Activated T-cell treated with anti-CD3 and anti-CD28 coated beads, Interleukin-2, amount 50 U/mL, for 4 hours (primary cell): ENCODE data around the gene CAST. TPM values are rescaled to one million over a fixed set of nuclear protein-coding genes. Genes with fewer than 3 reads are reported as not detected.

Experiments used
- ATAC-seq, 2 donors: fragments of 200-7000 bp; cut with Tn5 transposase; one replicate each; pipeline ENCODE4 v1.10.0; 2021
- DNase-seq: peaks from one replicate; pipeline ENCODE4 v3.0.0-alpha.2; 2020
- H3K27me3 Mint-ChIP-seq: one replicate; pipeline ENCODE4 v1.8.0; 2021; ENCODE audit warnings: low read depth, mixed read lengths
- H3K36me3 Mint-ChIP-seq: one replicate; pipeline ENCODE4 v1.8.0; 2022; ENCODE audit warnings: mixed read lengths; ENCODE audit not compliant: insufficient read depth
- H3K4me1 Mint-ChIP-seq: one replicate; pipeline ENCODE4 v1.8.0; 2021; ENCODE audit warnings: low read depth, mixed read lengths
- H3K4me3 Mint-ChIP-seq: one replicate; pipeline ENCODE4 v1.8.0; 2021; ENCODE audit warnings: mild to moderate bottlenecking, moderate library complexity, mixed read lengths
- H3K9me3 Mint-ChIP-seq: one replicate; pipeline ENCODE4 v1.8.0; 2021; ENCODE audit warnings: mixed read lengths
- total RNA-seq, 3 donors: library from RNA; stranded (reverse); gene quantifications; one replicate each; pipeline ENCODE4 v1.2.1, GENCODE V29; 2021

CAST gene
- total RNA-seq, 3 donors from 2014 or later, result 57.5 to 73.9 (median 58.1) TPM

DNA sequence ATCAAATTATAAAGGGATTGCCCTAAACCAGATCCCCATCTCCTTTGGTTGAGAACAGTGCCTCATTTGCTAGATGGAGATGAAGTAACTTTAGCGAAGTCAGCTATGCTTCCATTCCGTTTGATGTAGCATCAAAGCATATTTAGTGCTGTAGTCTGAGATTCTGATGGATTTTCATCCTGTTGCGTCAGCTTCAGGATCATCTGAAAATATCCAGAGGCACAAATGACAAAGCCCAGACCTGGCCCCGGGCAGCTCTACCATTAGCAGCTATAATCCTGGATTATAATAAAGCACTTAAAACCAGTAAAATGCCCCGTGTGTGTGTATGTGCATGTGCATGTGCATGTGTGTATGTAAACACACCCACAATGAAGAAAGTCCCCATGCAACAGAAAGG is 100.8 kb downstream of the CAST start:
- no peaks in the 10 kb centered on the region for H3K9me3 Mint-ChIP-seq
- no peak overlapping the region for H3K4me3 Mint-ChIP-seq
- DNase-seq (no peak), ATAC-seq (no peak)
- H3K36me3 Mint-ChIP-seq, result peaks cover 28% of the 10 kb centered on the region
- H3K27me3 Mint-ChIP-seq, result no peaks in the 10 kb centered on the region
- H3K4me1 Mint-ChIP-seq, result no peaks in the 10 kb centered on the region

DNA sequence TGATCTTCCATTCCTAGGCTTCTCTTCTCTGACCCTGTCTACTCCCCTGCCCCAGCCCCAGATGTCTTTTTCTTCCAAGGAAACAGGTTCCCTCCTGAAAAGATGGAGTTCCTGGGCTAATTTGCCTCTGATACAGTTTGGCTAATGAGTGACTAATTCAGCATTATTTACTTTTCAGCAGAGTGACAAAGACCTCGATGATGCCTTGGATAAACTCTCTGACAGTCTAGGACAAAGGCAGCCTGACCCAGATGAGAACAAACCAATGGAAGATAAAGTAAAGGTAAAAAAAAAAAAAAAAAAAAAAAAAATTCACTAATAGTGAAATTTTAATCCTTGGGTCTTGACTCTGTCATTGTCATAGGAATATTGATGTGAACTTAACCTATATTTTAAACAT is 102.9 kb downstream of the CAST start:
- peaks cover 42% of the 10 kb centered on the region for H3K36me3 Mint-ChIP-seq
- H3K27me3 Mint-ChIP-seq, result no peaks in the 10 kb centered on the region
- ATAC-seq, result no peak

DNA sequence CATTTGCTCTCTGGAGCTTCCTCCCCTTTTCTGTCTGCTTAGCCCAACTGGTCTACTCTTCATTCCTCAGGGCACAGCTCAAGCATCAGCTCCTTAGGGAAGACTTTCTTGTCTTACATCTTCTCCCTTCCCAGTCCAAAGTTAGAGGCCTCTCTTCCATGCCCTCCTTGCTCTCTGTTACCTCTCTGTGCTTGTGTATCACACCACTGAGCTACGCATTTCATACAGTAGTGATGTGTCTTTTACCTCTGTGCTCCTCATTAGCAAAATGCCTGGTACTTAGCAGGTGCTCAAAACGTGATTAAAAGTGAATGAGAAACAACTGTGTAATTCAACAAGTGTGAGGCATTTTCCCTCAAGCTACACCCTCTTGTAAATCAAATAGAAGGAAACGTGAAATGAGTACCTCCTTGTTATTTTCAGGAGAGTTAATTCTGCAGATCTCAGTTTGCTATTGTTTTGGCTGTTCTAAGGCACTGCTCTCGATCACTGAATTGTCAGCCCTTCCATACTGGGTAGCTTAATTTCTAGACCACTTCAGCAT is 106.6 kb downstream of the CAST start:
- H3K9me3 Mint-ChIP-seq, result no peaks in the 10 kb centered on the region
- no peaks in the 10 kb centered on the region for H3K27me3 Mint-ChIP-seq
- peaks cover 50% of the 10 kb centered on the region for H3K36me3 Mint-ChIP-seq
- H3K4me1 Mint-ChIP-seq, result peaks cover 16% of the 10 kb centered on the region
- H3K4me3 Mint-ChIP-seq, result no peak overlapping the region
- no peak for ATAC-seq
- DNase-seq, result no peak

More for the DNA sequence above, 102.9 kb downstream of the CAST start:
- Mint-ChIP-seq H3K4me1 (peaks cover 2% of the 10 kb centered on the region), H3K4me3 (no peak overlapping the region), H3K9me3 (no peaks in the 10 kb centered on the region)
- no peak for DNase-seq

DNA sequence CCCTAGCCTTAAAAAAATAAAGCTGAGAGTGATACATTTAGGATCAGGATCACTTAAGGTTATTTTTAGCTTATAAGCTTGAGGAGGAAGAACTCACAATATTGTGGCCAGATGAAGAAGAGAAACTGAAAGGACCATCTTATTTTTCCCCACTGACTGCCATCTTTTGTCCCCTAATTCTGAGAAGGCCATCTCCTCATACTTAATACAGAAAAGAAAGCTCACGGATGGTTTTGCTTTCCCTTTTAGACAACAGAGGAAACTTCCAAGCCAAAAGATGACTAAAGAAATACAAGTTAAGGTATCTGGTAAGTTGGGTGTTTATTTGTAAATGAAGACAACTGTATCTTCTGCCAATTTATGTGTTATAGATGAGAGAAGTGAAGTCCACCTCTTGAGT is 109.2 kb downstream of the CAST start:
- peak in 1 of 2 donors; percentile 35 for ATAC-seq
- Mint-ChIP-seq H3K9me3 (no peaks in the 10 kb centered on the region), H3K4me3 (no peak overlapping the region), H3K4me1 (peaks cover 16% of the 10 kb centered on the region), H3K27me3 (no peaks in the 10 kb centered on the region), H3K36me3 (peaks cover 56% of the 10 kb centered on the region)
- no peak for DNase-seq

DNA sequence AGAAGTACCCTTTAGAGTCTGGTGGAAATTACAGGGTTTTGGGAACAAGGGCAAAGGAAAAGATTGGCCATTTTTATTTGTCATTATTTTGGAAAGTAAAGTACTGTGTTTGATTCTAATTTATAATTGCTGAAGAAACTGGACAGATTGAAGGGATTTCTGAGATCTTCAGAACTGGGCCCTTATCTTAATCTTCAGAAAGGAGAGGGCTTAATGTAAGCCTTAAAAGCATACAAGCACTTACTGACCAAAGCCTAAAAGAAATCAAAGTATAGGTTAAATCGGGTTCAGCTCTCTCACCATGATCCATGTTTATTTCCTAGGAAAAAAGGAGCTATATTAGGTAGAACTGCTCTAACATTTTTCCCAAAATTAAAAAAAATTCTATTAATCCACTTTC is 109.9 kb downstream of the CAST start:
- no peaks in the 10 kb centered on the region for H3K27me3 Mint-ChIP-seq
- H3K36me3 Mint-ChIP-seq, result peaks cover 53% of the 10 kb centered on the region
- no peak for ATAC-seq
- H3K4me3 Mint-ChIP-seq, result no peak overlapping the region
- peaks cover 16% of the 10 kb centered on the region for H3K4me1 Mint-ChIP-seq
- DNase-seq, result no peak
- H3K9me3 Mint-ChIP-seq, result no peaks in the 10 kb centered on the region

DNA sequence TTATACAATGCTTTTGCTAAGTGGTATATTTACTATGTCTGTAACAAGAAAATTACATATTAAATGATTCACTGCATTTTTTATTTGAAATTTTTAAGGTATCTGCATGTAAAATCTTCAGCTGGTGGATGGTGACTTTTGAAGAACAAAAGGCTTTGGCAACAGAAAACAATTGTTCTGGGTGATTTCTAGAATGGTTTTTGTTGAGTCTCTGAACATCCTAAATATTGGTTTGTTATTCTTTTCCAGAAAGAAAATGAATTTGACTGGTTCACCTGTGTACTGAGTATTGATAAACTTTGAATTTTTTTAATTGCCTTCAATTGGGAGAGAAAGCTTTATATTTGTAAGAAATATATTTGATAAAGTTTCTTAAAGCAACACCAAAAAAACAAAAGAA is 110.4 kb downstream of the CAST start:
- no peak for ATAC-seq
- H3K4me3 Mint-ChIP-seq, result no peak overlapping the region
- H3K36me3 Mint-ChIP-seq, result peaks cover 54% of the 10 kb centered on the region
- no peak for DNase-seq
- no peaks in the 10 kb centered on the region for H3K27me3 Mint-ChIP-seq
- peaks cover 16% of the 10 kb centered on the region for H3K4me1 Mint-ChIP-seq
- no peaks in the 10 kb centered on the region for H3K9me3 Mint-ChIP-seq

DNA sequence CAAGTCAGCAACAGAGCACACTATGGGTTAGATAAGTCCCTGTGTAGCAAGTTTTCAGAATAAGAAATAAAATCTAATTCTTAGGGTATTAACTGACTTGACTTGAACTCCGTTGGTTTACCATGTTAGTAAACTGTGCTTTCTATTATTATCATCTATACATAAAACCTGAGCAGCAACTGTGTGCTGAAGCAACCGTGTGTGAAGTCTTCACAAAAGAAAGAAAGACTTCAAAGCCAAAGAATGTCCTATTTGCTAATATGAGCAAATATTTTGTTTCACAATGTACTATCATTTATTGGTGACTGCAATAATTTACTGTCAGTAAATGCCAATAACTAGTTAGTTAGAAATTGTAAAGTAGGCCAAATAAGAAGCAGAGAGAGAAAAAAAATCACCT is 112.9 kb downstream of the CAST start:
- no peak overlapping the region for H3K4me3 Mint-ChIP-seq
- no peak for DNase-seq
- ATAC-seq, result no peak
- H3K36me3 Mint-ChIP-seq, result peaks cover 53% of the 10 kb centered on the region
- H3K27me3 Mint-ChIP-seq, result no peaks in the 10 kb centered on the region
- H3K9me3 Mint-ChIP-seq, result no peaks in the 10 kb centered on the region
- H3K4me1 Mint-ChIP-seq, result peaks cover 14% of the 10 kb centered on the region

DNA sequence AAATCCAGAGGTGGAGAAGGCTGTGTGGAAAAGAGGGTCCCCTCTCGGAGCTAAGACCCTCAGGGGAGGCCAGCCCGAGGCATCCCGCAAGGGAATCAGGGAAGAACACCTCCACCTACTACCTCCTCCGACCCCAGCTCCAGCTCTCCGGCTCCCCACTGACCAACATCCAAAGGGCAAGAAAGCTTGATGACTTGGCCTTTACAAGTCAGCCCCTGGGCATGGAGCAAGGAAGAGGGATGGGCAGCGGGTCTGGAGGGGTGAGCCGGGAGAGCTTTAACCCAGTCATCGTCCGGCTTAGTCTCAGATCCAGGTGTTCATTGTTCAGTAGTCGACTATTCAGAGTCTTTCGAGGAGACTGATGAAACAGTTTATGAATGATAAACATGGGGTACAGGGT is 113.5 kb downstream of the CAST start:
- ATAC-seq (no peak), DNase-seq (no peak)
- peaks cover 52% of the 10 kb centered on the region for H3K36me3 Mint-ChIP-seq
- no peak overlapping the region for H3K4me3 Mint-ChIP-seq
- H3K27me3 Mint-ChIP-seq, result no peaks in the 10 kb centered on the region
- H3K9me3 Mint-ChIP-seq, result no peaks in the 10 kb centered on the region
- peaks cover 14% of the 10 kb centered on the region for H3K4me1 Mint-ChIP-seq

DNA sequence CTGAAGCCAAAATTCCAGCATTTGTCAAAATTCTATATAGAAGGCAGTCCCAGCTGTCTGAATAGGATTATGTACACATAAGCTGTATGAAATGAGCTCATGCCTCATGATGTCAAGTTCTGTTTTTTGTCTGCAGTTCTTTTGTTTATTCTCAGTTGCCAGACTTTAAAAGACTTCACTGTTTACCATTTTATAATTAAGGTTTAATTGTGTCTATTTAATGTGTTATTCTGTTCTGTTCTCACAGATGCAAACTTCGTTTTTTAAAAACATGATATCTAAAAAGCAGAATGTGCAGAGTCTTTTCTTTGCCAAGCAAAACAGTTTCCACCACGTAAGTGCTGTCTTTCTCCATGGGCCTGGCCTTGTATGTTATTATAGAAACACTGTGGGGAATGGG is 114.4 kb downstream of the CAST start:
- DNase-seq (no peak), ATAC-seq (no peak)
- Mint-ChIP-seq H3K4me3 (no peak overlapping the region), H3K9me3 (no peaks in the 10 kb centered on the region), H3K36me3 (peaks cover 57% of the 10 kb centered on the region), H3K27me3 (no peaks in the 10 kb centered on the region), H3K4me1 (peaks cover 6% of the 10 kb centered on the region)

DNA sequence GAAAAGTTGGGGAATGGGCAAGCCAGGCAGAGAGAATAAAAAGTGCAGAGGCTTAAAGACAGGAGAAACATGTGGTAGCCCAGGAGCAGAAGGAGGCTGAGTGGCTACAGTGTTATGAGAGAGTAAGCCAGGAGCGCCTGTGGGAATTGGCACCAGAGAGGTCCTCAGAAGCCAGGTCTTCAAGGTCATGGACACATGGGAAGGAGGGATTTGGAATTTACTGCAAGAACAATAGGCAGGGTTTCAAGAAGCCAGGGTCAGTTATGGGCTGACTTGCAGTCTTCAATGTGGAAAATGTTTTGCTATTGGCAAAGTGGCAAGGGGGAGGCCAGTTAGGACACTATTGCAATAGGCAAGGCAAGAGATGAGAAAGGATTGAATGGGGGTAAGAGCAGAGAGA is 116.2 kb downstream of the CAST start:
- Mint-ChIP-seq H3K4me3 (no peak overlapping the region), H3K36me3 (peaks cover 55% of the 10 kb centered on the region), H3K4me1 (no peaks in the 10 kb centered on the region), H3K9me3 (no peaks in the 10 kb centered on the region), H3K27me3 (no peaks in the 10 kb centered on the region)
- ATAC-seq, result no peak
- no peak for DNase-seq

DNA sequence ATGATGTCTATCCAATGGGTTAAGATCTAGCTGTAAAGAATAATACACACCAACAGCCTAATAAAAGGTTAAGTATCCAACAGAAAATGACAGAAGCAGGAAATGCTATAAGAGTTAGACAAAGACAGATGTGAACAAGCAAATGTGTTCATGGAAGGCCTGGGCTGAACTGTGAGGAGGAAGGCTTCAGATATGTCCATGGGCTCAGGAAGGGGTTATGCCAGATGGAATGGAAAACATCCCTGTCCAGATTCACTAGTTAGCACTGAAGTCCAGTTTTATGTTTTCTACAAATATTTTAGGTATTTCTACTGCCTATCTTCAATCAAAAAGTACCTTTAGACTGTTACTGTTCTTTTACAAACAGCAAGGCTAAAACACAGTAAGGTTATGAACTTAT is 118.5 kb downstream of the CAST start:
- no peak for ATAC-seq
- DNase-seq, result no peak
- H3K36me3 Mint-ChIP-seq, result peaks cover 52% of the 10 kb centered on the region
- H3K27me3 Mint-ChIP-seq, result no peaks in the 10 kb centered on the region
- no peaks in the 10 kb centered on the region for H3K4me1 Mint-ChIP-seq
- H3K4me3 Mint-ChIP-seq, result no peak overlapping the region
- no peaks in the 10 kb centered on the region for H3K9me3 Mint-ChIP-seq

DNA sequence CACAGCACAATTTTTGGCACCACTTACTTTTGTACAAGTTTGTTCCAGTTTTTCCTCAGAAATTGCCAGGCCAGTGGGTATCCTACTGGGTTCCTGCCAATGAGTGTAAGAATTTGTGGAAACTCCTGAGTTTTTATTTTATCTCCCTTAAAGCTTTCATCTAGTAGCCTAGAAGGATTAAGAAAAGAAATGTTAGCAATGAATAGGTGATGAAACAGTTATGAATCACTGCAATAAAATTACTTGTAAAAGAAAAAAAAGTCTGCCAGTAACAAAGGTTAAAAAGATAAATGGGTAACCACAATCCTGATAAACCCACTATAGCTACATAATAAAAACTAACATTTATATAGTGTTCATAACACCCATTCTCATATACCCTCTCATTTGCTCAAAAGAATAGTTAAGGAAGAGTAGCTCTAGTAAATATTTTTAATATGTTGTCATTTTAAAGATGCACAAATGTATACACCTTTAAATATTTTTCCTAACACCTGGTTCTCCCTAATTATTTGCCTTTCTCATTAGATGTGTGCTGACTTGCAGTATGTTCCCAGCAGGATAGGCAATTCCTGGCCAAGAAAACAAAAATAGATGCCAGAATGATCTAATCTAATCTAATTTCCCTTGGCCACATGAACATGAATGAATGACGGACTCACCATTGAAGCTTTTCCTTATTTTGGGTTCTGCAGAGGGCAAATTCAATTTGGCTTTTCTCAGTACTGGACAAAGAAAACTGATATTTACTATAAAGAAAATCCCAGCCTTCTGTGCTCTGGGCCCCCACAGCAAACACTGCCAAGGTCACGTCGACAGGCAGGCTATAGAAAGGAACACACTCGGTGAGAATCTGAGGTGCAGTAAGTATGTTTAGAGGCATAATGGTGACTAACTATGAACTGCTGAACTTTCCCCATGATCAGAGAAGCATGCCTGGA is 119.1 kb downstream of the CAST start:
- no peak for DNase-seq
- Mint-ChIP-seq H3K4me1 (no peaks in the 10 kb centered on the region), H3K36me3 (peaks cover 53% of the 10 kb centered on the region), H3K4me3 (no peak overlapping the region), H3K27me3 (no peaks in the 10 kb centered on the region), H3K9me3 (no peaks in the 10 kb centered on the region)
- ATAC-seq, result no peak

DNA sequence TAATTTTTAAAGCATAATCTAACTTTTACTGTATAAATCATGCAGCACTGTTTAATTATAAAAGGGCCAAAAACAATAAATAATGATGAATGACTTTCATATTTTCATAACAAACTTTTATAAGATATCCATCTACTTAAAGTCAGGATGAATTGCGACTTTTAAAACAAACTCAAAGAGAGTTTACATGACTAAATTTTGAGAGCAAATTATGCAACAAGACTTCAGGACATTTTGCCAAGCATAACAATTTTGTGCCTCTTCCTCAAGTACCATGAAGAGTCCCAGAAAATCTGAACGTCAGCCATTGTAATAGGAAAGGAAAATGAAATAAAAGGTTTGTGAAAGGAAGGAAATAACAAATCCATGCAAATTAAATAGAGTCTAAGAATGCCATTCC is 121.2 kb downstream of the CAST start:
- Mint-ChIP-seq H3K27me3 (no peaks in the 10 kb centered on the region), H3K9me3 (no peaks in the 10 kb centered on the region), H3K4me3 (no peak overlapping the region), H3K4me1 (no peaks in the 10 kb centered on the region), H3K36me3 (peaks cover 46% of the 10 kb centered on the region)
- ATAC-seq, result no peak
- DNase-seq, result no peak

DNA sequence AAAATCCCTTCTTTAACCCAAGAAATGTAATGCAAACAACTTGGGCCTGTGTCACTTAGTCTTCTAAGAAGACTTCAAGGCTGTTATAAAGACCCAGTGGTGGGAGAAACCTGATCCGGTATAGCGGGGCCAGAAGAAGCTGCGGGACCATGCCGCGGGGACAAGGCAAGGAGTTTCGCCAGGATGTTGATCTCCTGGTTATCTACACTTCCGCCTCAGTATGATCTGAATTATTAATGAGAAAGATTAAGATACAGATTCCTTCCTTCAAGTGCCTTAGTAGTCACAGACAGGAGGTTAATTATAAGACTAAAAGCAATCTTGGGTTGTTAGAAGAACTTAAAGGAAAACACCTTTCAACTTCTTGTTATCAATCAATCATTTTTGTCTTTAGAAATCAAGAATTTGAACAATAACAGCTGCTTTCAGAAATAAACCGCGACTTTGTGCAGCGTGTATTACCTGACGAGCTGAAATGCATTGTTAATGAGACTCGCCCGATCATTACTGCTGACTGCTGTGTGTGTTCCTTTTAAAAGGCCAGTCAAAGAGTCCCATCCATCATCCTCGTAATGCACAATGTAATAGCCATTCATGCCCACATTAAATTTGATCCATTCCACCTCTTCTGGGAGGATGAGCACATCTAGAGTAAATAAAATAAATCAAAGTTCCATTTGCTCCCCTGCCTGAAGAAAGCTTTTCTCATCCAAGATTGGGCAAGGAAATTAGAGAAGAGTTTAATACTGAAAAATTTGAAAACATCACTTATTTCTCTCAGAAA is 123.3 kb downstream of the CAST start:
- ATAC-seq, result no peak
- Mint-ChIP-seq H3K4me3 (no peak overlapping the region), H3K27me3 (no peaks in the 10 kb centered on the region), H3K4me1 (peaks cover 4% of the 10 kb centered on the region), H3K36me3 (peaks cover 47% of the 10 kb centered on the region), H3K9me3 (no peaks in the 10 kb centered on the region)
- no peak for DNase-seq
